ENCODE results near the gene CA11. TPM values are rescaled to one million over a fixed set of nuclear protein-coding genes. Genes with fewer than 3 reads are reported as not detected.
A peak's percentile ranks its signal among the peaks of the same experiment; 100 is the strongest.
"Not testable (repeated sequence)": the region's sequence is repeated elsewhere in the genome, so short reads cannot be mapped to it uniquely, and the experiment has no call there.

CA11 gene
- total RNA-seq, 1 donor from 2014 or later: 9.5 TPM

DNA sequence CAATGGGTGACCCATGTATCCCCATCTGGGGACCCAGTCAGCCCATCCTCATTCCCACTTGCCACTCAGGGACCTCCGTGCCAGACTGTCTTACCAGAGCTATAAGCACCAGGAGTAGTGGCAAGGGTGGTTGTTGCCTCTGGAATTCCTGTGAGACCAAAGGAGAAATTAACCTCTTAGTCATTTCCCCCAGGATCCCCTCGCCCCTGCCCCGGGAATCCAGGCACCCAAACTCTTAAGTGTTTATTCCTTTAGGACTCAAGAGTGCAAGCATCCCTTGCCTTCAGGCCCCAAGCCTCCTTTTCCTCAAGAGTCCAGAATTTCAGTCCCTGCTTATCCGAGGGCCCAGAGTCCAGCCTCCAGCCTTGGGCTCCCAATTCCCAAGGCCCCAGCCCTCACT, 17.7 kb upstream of the CA11 start:
- no peak overlapping the region for H3K27ac Mint-ChIP-seq
- TF ChIP-seq, protein P1, sequence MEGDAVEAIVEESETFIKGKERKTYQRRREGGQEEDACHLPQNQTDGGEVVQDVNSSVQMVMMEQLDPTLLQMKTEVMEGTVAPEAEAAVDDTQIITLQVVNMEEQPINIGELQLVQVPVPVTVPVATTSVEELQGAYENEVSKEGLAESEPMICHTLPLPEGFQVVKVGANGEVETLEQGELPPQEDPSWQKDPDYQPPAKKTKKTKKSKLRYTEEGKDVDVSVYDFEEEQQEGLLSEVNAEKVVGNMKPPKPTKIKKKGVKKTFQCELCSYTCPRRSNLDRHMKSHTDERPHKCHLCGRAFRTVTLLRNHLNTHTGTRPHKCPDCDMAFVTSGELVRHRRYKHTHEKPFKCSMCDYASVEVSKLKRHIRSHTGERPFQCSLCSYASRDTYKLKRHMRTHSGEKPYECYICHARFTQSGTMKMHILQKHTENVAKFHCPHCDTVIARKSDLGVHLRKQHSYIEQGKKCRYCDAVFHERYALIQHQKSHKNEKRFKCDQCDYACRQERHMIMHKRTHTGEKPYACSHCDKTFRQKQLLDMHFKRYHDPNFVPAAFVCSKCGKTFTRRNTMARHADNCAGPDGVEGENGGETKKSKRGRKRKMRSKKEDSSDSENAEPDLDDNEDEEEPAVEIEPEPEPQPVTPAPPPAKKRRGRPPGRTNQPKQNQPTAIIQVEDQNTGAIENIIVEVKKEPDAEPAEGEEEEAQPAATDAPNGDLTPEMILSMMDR (IDR thresholded peaks at IDR 0.05): no peak
- no peaks in the 10 kb centered on the region for H3K9me3 Mint-ChIP-seq
- no peak overlapping the region for H3K4me3 Mint-ChIP-seq
- H3K4me1 Mint-ChIP-seq: peaks cover 16% of the 10 kb centered on the region
- no peaks in the 10 kb centered on the region for H3K36me3 Mint-ChIP-seq (ENCODE audit: low read depth)
- DNase-seq (no peak), ATAC-seq (ENCODE audit: low read depth) (no peak)
- H3K27me3 Mint-ChIP-seq: no peaks in the 10 kb centered on the region
- CTCF ChIA-PET: no interaction called here
- intact Hi-C loops (cut with micrococcal nuclease): no loop called here
- POLR2A ChIA-PET: no interaction called here

DNA sequence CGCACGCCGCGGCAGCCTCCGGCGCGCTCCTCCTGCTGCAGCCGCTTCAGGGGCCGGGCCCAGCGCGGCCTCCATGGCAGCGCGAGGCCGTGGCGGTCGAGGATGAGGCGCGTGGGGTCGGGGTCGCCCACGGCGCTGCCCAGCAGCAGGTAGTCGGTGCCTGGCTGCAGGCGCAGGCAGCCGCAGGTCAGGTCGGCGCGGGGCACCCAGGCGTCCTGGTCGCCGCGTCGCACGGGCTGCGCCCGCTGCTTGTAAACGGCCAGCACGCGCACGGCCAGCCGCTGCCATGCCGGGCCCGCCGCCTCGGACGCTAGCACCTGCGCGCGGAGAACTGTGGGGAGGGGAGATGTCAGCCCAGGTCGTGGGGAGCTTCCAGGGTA, 15.7 kb upstream of the CA11 start:
- no peaks in the 10 kb centered on the region for H3K36me3 Mint-ChIP-seq (ENCODE audit: low read depth)
- TF ChIP-seq, protein P1 (IDR thresholded peaks at IDR 0.05): no peak
- POLR2A ChIA-PET: interaction anchor here (1.0 to 1.3 kb wide), 2 partner anchors 24 to 43 kb away, joined by 4 to 6 read pairs; partner anchors contain the start of genes RPL18 and SPHK2
- DNase-seq (no peak), ATAC-seq (ENCODE audit: low read depth) (no peak)
- peaks cover 16% of the 10 kb centered on the region for H3K4me1 Mint-ChIP-seq
- intact Hi-C loops (cut with micrococcal nuclease): loop anchor here (1.0 to 2.0 kb wide), 2 partner anchors 15 to 53 kb away; partner anchors contain the start of gene CA11
- H3K9me3 Mint-ChIP-seq: no peaks in the 10 kb centered on the region
- CTCF ChIA-PET: interaction anchor here (0.6 to 1.3 kb wide), 3 partner anchors 13 to 125 kb away, joined by 3 read pairs; no protein-coding TSS in a partner anchor
- H3K27me3 Mint-ChIP-seq: no peaks in the 10 kb centered on the region
- H3K27ac Mint-ChIP-seq: no peak overlapping the region
- no peak overlapping the region for H3K4me3 Mint-ChIP-seq

DNA sequence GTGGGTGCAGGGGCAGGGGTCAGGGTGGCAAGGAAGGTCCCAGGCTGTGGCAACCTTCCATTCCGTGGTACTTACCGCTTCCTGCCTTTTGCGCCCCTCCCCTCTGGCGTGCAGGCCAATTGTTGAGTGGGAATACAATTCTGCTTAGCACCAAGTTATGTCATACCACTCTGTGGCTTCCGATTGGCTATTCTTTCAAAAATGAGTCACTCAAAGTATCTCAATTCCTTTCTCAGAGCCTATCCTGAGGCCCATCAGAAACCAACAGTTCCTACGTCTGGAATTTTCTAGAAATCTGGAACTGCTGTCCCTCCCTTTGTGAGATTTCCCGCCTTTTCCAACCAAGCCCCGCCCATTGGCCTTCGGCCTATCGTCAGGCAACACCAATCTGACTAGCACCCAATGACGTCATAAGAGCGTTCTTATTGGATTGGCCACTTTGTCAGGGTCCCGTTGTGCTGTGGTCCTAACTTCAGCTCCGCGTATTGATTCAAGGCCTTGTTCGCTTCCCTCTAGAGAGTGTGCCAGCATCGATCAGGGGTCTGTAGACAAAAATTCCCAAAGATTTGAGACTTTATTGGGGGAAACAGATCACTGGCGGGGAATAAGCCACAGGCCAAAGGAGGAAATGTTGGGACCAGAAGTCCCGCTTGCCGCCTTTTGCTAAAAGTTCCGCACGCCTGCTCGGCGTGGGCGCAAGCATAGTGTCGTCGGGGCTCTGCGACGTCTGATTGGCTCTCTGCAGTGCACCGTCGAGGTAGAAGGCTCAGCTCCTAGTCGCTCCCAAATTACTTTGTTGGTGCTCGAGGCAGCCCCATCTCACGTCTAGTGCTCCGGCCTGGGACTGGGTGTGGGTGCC, 15.1 kb upstream of the CA11 start:
- ATAC-seq (ENCODE audit: low read depth): peak; percentile 94
- Mint-ChIP-seq H3K9me3 (no peaks in the 10 kb centered on the region), H3K27me3 (no peaks in the 10 kb centered on the region), H3K27ac (peak overlapping the region; percentile 95), H3K36me3 (ENCODE audit: low read depth) (no peaks in the 10 kb centered on the region), H3K4me1 (peaks cover 16% of the 10 kb centered on the region), H3K4me3 (peak overlapping the region; percentile 82)
- intact Hi-C loops (cut with micrococcal nuclease): loop anchor here (1.0 to 2.0 kb wide), 2 partner anchors 15 to 54 kb away; partner anchors contain the start of gene CA11
- TF ChIP-seq, protein P1 (IDR thresholded peaks at IDR 0.05): no peak
- ChIA-PET CTCF (interaction anchor here (0.9 to 1.3 kb wide), 2 partner anchors 13 to 15 kb away, joined by 3 read pairs; no protein-coding TSS in a partner anchor), POLR2A (interaction anchor here (1.0 to 1.3 kb wide), 2 partner anchors 23 to 42 kb away, joined by 4 to 6 read pairs; partner anchors contain the start of genes RPL18 and SPHK2)
- peak; percentile 63 for DNase-seq

DNA sequence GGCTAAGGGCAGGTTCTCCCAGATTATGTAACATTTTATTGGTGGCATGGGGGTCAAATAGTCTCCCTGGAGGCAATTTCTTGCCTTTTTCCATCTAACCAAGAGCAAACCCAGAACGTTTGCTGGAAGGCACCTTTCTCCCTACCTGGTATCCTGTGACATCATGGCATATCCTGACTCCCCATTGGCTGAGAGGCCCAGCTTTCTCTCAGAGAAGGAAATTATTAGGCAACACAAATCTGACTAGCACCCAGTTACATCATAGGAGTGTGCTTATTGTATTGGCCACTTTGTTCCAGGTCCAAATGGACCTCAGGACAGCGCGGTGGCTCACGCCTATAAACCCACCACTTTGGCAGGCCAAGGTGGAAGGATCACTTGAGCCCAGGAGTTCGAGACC, 13.8 kb upstream of the CA11 start:
- no peak overlapping the region for H3K4me3 Mint-ChIP-seq
- intact Hi-C loops (cut with micrococcal nuclease): loop anchor here (2.0 kb wide), 1 partner anchor 55 kb away; no protein-coding TSS in a partner anchor
- H3K36me3 Mint-ChIP-seq (ENCODE audit: low read depth): no peaks in the 10 kb centered on the region
- ChIA-PET POLR2A (interaction anchor here (0.6 kb wide), 1 partner anchor 11 kb away, joined by 3 read pairs; no protein-coding TSS in a partner anchor), CTCF (interaction anchor here (0.9 kb wide), 1 partner anchor 15 kb away, joined by 3 read pairs; no protein-coding TSS in a partner anchor)
- no peaks in the 10 kb centered on the region for H3K9me3 Mint-ChIP-seq
- H3K27ac Mint-ChIP-seq: no peak overlapping the region
- DNase-seq (no peak), ATAC-seq (ENCODE audit: low read depth) (no peak)
- H3K4me1 Mint-ChIP-seq: peaks cover 16% of the 10 kb centered on the region
- H3K27me3 Mint-ChIP-seq: no peaks in the 10 kb centered on the region
- TF ChIP-seq, protein P1 (IDR thresholded peaks at IDR 0.05): no peak

DNA sequence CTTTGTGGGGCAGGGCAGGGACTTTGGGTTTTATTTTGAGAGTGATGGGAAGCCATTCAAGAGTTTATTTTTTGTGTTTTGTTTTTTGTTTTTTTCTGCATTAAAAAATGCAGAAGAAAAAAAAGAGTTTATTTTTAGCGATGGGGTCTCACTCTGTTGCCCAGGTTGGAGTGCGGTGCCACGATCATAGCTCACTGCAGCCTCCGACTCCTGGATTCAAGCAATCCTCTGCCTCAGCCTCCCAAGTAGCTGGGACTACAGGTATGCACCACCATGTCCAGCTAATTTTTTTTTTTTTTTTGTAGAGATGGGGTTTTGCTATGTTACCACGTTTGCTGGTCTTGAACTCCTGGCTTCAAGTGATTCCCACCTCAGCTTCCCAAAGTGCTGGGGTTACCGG, 12.5 kb upstream of the CA11 start:
- ChIA-PET POLR2A (interaction anchor here (0.6 to 1.0 kb wide), 3 partner anchors 12 to 1016 kb away, joined by 3 to 4 read pairs (median 4); partner anchors contain the start of genes CA11 and NUCB1), CTCF (no interaction called here)
- intact Hi-C loops (cut with micrococcal nuclease): no loop called here
- no peak overlapping the region for H3K27ac Mint-ChIP-seq
- no peaks in the 10 kb centered on the region for H3K9me3 Mint-ChIP-seq
- no peak for DNase-seq
- TF ChIP-seq, protein P1 (IDR thresholded peaks at IDR 0.05): no peak
- H3K27me3 Mint-ChIP-seq: no peaks in the 10 kb centered on the region
- peaks cover 16% of the 10 kb centered on the region for H3K4me1 Mint-ChIP-seq
- H3K36me3 Mint-ChIP-seq (ENCODE audit: low read depth): no peaks in the 10 kb centered on the region
- ATAC-seq (ENCODE audit: low read depth): no peak
- H3K4me3 Mint-ChIP-seq: no peak overlapping the region

DNA sequence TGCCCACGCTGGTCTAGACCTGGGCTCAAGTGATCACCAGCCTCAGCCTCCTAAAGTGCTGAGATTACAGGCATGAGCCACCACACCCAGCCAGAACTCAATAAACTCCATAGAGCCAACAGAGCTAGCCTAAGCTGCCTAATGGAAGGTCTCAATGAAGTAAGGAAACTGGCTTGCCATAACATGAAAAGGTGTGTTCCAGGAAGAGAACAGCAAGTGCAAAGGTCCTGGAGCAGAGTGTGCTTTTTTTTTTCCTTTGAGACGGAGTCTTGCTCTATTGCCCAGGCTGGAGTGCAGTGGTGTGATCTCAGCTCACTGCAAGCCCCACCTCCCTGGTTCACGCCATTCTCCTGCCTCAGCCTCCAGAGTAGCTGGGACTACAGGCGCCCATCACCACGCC, 11.8 kb upstream of the CA11 start:
- CTCF ChIA-PET; H3K9me3 Mint-ChIP-seq; H3K4me3 Mint-ChIP-seq; H3K27ac Mint-ChIP-seq; DNase-seq; ATAC-seq (ENCODE audit: low read depth); H3K27me3 Mint-ChIP-seq; H3K36me3 Mint-ChIP-seq (ENCODE audit: low read depth); intact Hi-C loops (cut with micrococcal nuclease): not testable (repeated sequence)
- POLR2A ChIA-PET: interaction anchor here (0.7 to 1.6 kb wide), 3 partner anchors 9 to 242 kb away, joined by 3 to 4 read pairs (median 3); partner anchors contain the start of genes CA11 and NUCB1
- H3K4me1 Mint-ChIP-seq: peaks cover 17% of the 10 kb centered on the region

All from activated B cell treated with CpG ODN at 0.5 μM for 24 hours (primary cell).